Stimulated activated CD8-positive, alpha-beta memory T cell treated with anti-CD3 and anti-CD28 coated beads, Interleukin-15, amount 100 ng/mL, for 1 hour (primary cell): ENCODE measurements around the gene SBNO2.
A peak's percentile ranks its signal among the peaks of the same experiment; 100 is the strongest.
"Not testable (repeated sequence)": the region's sequence is repeated elsewhere in the genome, so short reads cannot be mapped to it uniquely, and the experiment has no call there.

Source experiments
- DNase-seq: peaks from one replicate; pipeline ENCODE4 v3.0.0-alpha.2; 2020; ENCODE audit warnings: low read depth

The SBNO2 gene

DNA sequence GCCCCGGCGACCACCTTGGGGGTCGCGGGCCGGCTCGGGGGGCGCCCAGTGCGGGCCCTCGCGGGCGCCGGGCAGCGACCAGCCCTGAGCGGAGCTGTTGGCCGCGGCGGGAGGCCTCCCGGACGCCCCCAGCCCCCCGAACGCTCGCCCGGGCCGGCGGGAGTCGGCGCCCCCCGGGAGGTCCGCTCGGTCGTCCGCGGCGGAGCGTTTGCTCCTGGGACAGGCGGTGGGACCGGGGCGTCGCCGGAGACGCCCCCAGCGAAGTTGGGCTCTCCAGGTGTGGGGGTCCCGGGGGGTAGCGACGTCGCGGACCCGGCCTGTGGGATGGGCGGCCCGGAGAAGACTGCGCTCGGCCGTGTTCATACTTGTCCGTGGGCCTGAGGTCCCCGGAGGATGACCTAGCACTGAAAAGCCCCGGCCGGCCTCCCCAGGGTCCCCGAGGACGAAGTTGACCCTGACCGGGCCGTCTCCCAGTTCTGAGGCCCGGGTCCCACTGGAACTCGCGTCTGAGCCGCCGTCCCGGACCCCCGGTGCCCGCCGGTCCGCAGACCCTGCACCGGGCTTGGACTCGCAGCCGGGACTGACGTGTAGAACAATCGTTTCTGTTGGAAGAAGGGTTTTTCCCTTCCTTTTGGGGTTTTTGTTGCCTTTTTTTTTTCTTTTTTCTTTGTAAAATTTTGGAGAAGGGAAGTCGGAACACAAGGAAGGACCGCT lies 32.2 kb upstream of the SBNO2 start:
- DNase-seq, result no peak

DNA sequence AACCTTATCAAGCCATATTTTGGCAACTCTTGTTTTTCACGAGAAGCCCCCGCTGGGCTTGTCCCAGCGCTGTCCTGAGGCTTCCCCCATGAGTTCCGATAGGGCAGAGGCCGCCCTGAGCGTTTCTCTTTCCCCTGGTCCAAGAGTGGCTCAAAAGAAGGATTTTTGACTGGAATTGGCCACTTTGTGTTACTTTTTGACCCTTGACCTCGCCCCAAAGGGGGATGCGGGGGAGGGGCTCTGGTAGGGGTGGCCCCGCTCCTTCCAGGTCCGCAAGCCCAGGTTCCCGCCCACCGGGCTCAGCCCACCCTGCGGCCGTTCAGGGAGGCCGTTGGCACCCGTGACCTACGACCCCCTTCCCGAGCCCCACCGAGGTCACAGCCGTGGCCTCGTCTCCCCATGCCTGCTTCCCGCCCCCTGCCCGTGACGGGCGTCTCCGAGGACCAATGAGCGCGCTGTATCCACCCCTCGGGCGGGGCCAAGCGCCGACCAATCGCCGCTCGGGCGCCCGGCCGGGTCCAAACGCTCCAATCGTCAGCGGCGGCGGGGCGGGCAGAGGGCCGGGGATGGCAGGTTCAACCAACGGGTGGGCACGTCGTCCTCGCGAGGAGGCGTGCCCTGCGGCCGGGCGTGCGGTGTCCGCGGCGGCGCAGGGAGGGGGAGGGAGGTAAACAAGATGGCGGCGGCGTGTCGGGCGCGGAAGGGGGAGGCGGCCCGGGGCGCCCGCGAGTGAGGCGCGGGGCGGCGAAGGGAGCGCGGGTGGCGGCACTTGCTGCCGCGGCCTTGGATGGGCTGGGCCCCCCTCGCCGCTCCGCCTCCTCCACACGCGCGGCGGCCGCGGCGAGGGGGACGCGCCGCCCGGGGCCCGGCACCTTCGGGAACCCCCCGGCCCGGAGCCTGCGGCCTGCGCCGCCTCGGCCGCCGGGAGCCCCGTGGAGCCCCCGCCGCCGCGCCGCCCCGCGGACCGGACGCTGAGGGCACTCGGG lies 31.3 kb upstream of the SBNO2 start, which contains the start of gene STK11:
Gene STK11 (plus strand): TSS at position 665 of the 986 bp plus-strand sequence. CDS start 1,136 bp downstream, outside the sequence.
- peak; percentile 98 for DNase-seq

GRCh38 chr19:1200614-1201013 lies 26.5 kb upstream of the SBNO2 start:
- DNase-seq, result not testable (repeated sequence)

DNA sequence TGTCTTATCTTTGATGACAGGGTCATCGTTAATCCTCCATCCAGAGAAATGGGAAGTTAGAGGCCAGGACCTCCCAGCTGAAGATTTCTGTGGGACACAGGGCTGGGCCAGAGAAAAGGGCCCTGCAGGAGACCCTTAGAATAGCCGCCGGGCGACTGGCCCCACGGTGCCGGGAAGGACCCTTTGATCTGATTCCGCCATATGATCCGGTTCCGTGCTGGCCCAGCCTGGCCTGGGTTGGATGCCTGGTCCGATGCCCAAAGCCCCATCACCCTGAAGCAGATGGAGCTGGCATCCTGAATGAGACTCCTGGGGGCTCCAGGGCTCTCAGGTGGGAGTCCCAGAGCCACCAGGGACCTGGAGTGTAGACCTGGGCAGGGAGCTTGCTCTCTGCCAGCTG lies 25.5 kb upstream of the SBNO2 start:
- DNase-seq, result no peak

GRCh38 chr19:1189419-1189818 lies 15.4 kb upstream of the SBNO2 start:
- DNase-seq, result no peak

DNA sequence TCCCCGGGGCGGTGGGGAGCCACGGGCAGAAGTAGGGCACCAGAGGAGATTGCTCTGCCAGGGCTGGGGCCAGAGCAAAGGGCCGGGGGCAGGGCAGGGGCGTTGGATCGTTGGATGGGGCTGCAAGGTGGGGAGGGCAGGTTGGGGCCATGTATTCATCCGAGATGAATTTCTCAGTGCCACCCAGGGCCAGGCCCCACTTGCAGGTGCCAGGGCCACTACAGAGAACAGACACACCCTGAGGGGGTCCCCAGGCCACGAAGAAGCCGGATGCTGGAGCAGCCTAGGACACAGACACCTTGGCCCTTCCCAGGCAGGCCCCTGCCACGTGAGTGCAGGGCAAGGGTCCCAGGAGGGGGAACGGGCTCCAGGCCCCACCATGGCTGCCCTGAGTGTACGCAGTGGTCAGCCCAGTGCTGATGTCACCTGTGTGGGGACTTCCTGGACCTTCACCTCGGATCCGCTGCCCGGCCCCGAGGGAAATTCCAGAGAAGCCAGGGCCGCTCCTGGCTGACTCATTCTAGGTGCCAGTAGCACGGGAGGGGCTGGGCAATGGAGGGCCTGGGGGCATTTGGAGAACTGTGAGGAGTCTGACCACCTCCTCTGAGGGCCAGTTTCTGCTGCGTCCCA lies 9.6 kb upstream of the SBNO2 start:
- DNase-seq, result no peak

GRCh38 chr19:1182727-1183126 lies 8.7 kb upstream of the SBNO2 start:
- no peak for DNase-seq

DNA sequence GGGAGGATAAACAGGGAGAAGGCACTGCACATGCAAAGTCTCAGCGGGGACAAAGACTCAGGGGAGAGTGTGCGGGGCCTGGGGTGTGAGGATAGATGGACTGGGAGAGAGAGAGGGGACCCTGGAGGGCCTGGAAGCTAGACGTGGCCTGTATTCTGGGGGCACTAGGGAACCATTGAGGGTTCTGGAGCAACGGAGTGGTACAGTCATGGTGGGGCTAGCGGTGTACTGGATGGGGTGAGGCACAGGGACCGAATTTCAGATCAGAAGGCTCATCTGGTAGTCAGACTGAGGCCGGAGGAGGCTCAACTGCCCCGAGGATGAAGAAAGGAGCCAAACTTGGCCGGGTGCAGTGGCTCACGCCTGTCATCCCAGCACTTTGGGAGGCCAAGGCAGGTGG lies 8.0 kb upstream of the SBNO2 start:
- DNase-seq, result no peak

DNA sequence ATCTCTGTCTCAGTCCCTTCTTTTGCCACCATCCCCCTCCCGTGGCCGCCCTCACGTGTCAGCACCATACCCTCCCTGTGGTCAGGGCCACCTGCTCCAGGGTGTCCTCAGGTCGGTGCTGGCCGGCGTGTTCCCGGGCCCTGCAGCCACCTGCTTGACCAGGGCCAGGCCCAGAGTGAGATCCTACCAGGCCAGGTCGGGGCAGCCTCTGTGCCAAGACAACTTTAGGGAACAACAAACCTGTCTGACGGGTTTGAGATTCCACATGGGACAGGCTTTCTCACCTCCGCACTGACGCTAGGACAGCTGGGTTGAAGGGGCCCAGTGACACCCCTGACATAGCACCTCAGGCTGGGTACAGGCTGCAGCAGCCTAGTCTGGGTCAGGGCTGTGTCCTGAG lies 7.5 kb upstream of the SBNO2 start:
- no peak for DNase-seq

DNA sequence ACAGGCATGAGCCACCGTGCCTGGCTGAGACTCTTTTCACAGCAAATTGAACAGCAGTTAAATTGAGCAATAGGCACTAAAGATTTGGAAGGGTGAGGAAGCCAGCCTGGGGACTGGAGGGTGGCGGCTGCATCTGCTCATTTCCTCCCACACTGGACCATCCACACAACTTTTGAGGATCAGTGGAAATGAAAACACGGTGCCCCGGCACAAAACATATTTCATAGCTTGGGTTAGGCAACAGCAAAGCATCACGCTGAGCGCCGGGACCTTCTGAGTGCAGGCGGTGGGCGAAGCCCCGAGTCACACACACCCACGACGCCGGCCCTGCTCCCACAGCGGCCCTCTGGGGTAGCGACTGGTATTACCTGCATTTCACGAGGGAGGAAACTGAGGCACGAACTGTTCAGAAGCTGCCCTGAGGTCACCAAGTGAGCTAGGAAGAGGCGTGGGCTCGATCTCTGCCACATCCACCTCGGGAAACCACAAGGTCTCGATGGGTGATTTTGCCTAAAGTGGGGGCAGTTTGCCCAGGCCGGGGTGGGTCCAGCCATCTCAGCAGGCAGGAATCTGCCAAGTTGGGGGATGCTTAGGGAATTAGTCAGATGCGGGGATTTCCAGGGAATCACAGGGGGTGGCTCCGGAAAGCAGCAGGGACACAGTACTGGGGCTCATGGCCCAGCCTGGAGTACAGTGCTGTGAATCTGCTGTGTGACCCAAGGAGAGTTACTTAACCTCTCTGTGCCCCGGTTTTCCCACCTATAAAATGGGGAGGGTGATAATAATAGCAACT lies 3.5 kb upstream of the SBNO2 start:
- no peak for DNase-seq

- no peak for DNase-seq
These were observed 766 bp downstream of the SBNO2 start for GRCh38 chr19:1173159-1173844.

DNA sequence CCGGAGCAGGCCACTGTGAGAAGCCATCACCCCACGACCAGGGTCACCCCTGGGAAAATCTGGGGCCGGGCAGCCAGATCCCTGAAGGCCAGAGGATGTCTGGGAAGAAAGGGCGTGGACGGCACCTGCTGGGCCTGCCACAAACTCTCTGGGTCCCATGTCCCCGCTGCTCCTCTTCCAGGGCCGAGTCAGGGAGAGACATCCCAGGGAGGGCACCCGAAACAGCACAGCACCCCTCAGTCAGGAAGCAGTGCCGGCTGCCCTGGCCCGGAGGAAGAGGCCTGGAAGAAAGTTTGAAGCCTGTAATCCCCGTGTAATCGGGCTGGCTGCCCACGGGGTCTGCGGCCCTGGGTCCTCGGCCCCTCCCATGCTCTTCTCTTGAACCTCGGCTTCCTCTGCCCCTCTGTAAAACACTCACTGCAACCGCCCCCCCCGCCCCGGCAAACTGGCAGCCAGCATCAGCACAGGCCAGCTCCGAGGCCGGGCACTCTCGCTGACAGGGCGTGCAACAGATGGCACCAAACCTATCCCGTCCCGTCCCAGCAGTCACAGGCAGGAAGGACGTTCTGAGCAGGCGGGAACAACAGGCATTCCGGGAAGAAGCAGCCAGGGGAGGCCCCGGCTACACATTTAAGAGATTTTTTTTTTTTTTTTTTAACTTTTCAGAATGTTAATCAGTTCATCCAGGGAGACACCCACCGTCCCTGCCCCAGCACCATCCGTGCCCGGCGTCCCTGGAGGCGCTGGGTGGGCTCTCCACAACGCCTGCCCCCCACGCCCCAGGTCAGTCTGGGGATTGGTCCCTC lies 1.5 kb downstream of the SBNO2 start:
- no peak for DNase-seq

DNA sequence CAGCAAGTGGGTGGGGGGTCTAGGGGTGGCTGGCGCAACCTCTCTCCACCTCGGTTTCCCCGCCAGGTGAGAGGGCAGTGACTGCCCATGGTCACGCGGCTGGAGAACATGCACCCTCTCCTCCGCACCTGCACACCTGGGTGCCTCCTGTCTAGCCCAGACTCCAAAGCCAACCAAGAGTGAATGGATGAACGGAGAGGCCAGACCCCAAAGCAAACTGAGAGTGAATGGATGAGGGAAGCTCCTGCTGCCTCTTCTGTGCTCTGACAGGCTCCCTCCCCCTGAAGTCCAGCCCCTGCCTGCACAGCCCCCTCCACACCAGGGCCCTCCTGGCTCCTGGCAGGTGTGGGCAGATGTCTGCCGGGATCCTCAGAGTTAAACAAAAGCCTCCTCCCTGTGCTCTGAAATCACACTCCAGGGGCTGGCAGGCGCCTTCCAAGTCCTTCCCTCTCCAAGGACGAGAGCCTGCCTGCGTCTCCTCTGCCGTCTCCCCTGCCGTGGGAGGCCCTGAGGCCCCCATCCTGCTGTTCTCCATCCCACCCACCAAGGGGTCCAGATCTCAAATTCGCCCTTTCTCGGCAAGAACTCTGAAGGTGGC lies 2.2 kb downstream of the SBNO2 start:
- no peak for DNase-seq

DNA sequence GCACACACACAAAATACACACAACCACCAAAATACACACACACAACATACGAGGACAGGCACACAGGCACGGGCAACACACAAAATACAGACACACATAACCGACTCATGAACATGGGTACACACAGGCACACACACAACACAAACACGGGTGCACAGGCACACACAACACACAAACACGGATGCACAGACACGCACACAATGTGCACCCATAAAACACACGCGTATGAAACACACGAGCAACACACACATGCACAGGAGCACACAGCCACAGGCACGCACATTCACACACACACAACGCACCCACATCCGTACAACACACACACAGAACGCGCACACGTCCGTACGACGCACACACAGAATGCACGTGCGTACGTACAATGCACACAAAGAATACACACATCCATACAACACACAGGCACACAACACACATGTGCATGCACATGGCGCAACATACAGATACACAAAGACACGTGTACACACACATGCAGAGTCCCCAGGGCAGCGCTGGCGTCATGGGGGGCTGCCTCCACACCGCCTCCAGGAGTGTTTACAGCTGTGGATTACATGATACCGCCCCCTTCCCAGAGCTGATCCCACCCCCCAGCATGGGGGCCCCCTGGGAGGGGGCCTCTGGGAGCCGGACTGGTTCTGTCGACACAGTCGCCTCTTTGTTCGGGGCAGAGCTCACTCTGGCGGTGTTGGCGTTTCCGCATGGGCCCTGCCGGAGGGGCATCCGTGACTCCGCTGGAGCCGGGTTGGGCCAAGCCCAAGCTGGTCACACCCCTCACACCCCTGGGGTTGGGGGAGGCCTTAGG lies 2.9 kb downstream of the SBNO2 start:
- DNase-seq, result no peak

GRCh38 chr19:1169921-1170885 lies 3.9 kb downstream of the SBNO2 start:
- no peak for DNase-seq

DNA sequence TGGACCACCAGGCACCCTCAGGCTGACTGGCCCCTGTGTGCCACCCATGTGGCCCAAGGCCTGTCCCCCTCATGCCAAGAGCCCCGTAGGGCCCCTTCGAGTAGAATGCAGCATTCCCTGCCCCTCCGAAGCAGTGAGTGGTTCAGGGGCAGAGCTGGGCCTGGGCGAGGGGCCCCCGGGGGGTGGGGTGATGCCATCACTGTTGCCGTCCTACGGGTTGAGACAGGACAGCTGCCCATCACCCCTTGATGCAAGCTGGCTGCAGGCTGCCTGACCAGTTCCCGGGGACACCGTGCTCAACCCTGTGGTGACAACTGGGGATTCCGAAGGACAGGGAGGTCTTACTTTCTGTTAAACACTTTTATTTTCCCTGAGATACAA lies 4.7 kb downstream of the SBNO2 start:
- DNase-seq, result no peak

DNA sequence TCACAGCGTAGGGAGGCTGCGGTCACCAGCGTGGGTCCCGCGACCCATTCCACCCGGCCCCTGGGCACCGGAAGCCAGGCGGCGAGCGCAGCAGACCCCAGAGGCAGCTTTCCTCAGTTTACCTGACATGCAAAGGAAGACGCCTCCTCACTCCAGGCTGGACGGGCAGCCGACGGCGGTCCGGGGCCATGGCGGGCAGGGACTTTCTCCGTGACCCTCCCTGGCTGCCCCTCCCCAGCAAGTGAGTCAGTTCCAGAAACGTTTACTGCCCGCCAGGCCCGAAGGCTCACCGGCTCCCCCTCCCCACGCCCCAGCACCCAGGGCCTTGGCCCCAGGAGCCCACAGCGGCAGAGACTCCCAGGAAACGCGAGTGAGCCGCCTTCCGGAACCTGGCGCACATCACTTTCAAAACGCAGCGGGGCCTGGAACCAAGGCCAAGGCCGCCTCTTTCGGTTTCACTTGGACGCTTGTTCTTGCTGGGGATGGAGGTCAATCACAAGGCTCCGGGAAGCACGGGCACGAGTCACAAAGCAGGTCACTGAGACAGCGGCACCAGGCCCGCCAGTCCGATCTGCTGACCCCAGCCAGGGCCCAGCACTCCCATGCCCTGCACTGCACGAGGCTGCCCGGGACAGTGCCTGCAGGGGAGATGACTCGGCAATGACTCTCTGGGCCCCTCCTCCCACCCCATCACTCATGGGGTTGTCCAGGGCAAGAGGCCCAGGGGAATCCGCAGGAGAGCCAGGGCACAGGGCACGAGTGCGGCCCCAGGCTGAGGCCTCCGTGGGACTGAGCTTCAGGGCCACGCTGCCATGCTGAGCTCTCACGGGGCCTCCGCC lies 5.3 kb downstream of the SBNO2 start:
- DNase-seq, result no peak
